Endothelial cell (in vitro differentiated cells): ENCODE results near the gene C10orf67. TPM values are rescaled to one million over a fixed set of nuclear protein-coding genes. Genes with fewer than 3 reads are reported as not detected.
"Not testable (repeated sequence)": the region's sequence is repeated elsewhere in the genome, so short reads cannot be mapped to it uniquely, and the experiment has no call there.

Source experiments
- DNase-seq: peaks from one replicate; pipeline ENCODE4 v3.0.0; 2021; ENCODE audit warnings: low spot score
- H3K27ac Mint-ChIP-seq: one replicate; pipeline ENCODE4 v1.8.0; 2021; ENCODE audit warnings: mixed read lengths, inconsistent platforms; ENCODE audit not compliant: unreplicated experiment
- H3K27me3 Mint-ChIP-seq: one replicate; pipeline ENCODE4 v1.8.0; 2021; ENCODE audit warnings: mild to moderate bottlenecking, moderate library complexity, mixed read lengths, inconsistent platforms; ENCODE audit not compliant: unreplicated experiment
- H3K36me3 Mint-ChIP-seq: one replicate; pipeline ENCODE4 v1.8.0; 2021; ENCODE audit warnings: mild to moderate bottlenecking, low read depth, mixed read lengths, inconsistent platforms; ENCODE audit not compliant: unreplicated experiment
- H3K4me1 Mint-ChIP-seq: one replicate; pipeline ENCODE4 v1.8.0; 2021; ENCODE audit warnings: mild to moderate bottlenecking, mixed read lengths, inconsistent platforms; ENCODE audit not compliant: unreplicated experiment
- H3K4me3 Mint-ChIP-seq: one replicate; pipeline ENCODE4 v1.8.0; 2021; ENCODE audit warnings: mild to moderate bottlenecking, mixed read lengths, inconsistent platforms; ENCODE audit not compliant: unreplicated experiment
- H3K9me3 Mint-ChIP-seq: one replicate; pipeline ENCODE4 v1.8.0; 2021; ENCODE audit warnings: mixed read lengths, inconsistent platforms; ENCODE audit not compliant: unreplicated experiment
- total RNA-seq: library from RNA; stranded (reverse); fragmentation: NEBNext Ultra II Directional; extraction: Animal tissue kit (Norgen Biotek cat#: 25700); gene quantifications from one replicate; pipeline ENCODE4 v1.2.1, GENCODE V29; 2021; ENCODE audit not compliant: unreplicated experiment
- TF ChIP-seq, protein P1 (sequence below): fragments of 200-600 bp; sonication (generic); IDR thresholded peaks from one replicate; pipeline ENCODE4 v1.5.0; 2021; ENCODE audit warnings: antibody characterized with exemption; ENCODE audit not compliant: unreplicated experiment

Gene C10orf67
- total RNA-seq, 1 donor from 2014 or later: not detected

GRCh38 chr10:23367896-23368595, 23.4 kb upstream of the C10orf67 start:
- no peak for DNase-seq
- peaks cover 16% of the 10 kb centered on the region for H3K4me1 Mint-ChIP-seq
- TF ChIP-seq, protein P1, sequence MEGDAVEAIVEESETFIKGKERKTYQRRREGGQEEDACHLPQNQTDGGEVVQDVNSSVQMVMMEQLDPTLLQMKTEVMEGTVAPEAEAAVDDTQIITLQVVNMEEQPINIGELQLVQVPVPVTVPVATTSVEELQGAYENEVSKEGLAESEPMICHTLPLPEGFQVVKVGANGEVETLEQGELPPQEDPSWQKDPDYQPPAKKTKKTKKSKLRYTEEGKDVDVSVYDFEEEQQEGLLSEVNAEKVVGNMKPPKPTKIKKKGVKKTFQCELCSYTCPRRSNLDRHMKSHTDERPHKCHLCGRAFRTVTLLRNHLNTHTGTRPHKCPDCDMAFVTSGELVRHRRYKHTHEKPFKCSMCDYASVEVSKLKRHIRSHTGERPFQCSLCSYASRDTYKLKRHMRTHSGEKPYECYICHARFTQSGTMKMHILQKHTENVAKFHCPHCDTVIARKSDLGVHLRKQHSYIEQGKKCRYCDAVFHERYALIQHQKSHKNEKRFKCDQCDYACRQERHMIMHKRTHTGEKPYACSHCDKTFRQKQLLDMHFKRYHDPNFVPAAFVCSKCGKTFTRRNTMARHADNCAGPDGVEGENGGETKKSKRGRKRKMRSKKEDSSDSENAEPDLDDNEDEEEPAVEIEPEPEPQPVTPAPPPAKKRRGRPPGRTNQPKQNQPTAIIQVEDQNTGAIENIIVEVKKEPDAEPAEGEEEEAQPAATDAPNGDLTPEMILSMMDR: no peak
- peaks cover 6% of the 10 kb centered on the region for H3K27me3 Mint-ChIP-seq
- H3K4me3 Mint-ChIP-seq: no peak overlapping the region
- H3K9me3 Mint-ChIP-seq: no peaks in the 10 kb centered on the region
- no peak overlapping the region for H3K27ac Mint-ChIP-seq
- H3K36me3 Mint-ChIP-seq: no peaks in the 10 kb centered on the region

- H3K36me3 Mint-ChIP-seq, H3K27me3 Mint-ChIP-seq, DNase-seq, H3K4me3 Mint-ChIP-seq, H3K27ac Mint-ChIP-seq, H3K9me3 Mint-ChIP-seq: not testable (repeated sequence)
- peaks cover 16% of the 10 kb centered on the region for H3K4me1 Mint-ChIP-seq
Observed at GRCh38 chr10:23365417-23366030, 20.9 kb upstream of the C10orf67 start.

GRCh38 chr10:23364378-23364777, 19.8 kb upstream of the C10orf67 start:
- no peaks in the 10 kb centered on the region for H3K9me3 Mint-ChIP-seq
- DNase-seq: no peak
- H3K4me1 Mint-ChIP-seq: peaks cover 9% of the 10 kb centered on the region
- peaks cover 10% of the 10 kb centered on the region for H3K27me3 Mint-ChIP-seq
- TF ChIP-seq, protein P1: no peak
- no peaks in the 10 kb centered on the region for H3K36me3 Mint-ChIP-seq
- no peak overlapping the region for H3K27ac Mint-ChIP-seq
- H3K4me3 Mint-ChIP-seq: no peak overlapping the region

DNA sequence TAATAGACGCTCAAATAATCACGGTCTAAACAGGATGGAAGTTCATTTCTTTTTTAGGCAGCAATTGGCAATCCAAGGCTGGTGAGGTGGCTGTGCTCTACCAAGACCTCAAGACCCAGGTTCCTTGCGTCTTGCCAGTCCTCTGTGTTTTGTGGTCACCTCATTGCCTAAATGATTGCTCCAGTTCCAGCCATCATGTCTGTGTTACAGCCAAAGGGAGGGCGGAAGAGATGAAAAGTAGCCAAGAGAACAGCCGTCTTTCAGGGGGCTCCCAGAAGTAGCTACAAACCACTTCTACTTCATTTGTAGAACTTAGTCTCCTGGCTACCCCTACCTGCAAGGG, 19.2 kb upstream of the C10orf67 start:
- Mint-ChIP-seq H3K4me1 (peaks cover 8% of the 10 kb centered on the region), H3K27ac (no peak overlapping the region), H3K27me3 (peaks cover 12% of the 10 kb centered on the region), H3K9me3 (no peaks in the 10 kb centered on the region), H3K36me3 (no peaks in the 10 kb centered on the region), H3K4me3 (no peak overlapping the region)
- DNase-seq: no peak
- TF ChIP-seq, protein P1: no peak

DNA sequence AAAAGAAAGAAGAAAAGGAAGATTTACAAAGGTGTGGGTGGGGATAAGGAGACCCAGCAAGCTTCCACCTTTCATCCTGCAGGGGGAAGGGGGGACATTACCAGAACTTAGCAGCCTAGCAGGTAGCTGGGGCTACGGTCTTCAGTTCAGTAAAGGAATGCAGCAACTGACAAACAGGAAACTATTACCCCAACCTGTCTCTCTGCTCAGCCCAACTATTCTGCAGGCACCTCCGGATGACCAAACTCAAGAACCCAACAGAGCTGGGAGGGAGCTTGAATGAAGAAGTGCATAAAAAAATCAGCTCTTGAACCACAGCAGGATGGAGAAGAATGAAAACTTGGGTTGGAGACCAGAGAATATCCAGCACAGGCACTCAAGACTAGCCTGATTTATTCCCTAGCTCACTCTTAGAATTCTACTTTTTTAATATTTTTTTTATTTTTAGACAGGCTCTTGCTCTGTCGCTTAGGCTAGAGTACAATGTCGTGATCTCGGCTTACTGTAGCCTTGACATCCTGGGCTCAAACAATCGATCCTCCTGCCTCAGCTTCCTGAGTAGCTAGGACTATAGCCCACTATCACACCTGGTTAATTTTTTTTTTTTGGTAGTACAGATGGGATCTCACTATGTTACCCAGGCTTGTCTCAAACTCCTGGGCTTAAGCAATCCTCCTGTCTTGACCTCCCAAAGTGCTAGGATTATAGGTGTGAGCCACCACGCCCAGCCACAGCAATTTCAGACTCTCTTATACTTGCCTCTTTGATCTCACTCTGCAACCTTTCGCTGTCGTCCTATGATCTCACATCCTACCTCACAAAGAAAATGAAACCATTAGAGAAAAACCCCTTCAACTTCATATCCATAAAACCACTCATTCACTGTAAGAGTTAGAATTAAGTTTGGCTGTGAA, 18.5 kb upstream of the C10orf67 start:
- Mint-ChIP-seq H3K9me3 (no peaks in the 10 kb centered on the region), H3K36me3 (no peaks in the 10 kb centered on the region), H3K4me1 (peaks cover 2% of the 10 kb centered on the region), H3K4me3 (no peak overlapping the region), H3K27me3 (peaks cover 12% of the 10 kb centered on the region), H3K27ac (no peak overlapping the region)
- TF ChIP-seq, protein P1: no peak
- no peak for DNase-seq
